ENCODE results near the gene DPH7.

GRCh38 chr9:137618105-137619067 lies 39.7 kb upstream of the DPH7 start, which contains the start of gene EHMT1:
- no peak for TF ChIP-seq CTCF (IDR thresholded peaks at IDR 0.05; ENCODE audit: low read depth, low read length, missing input control)
- TF ChIP-seq EGR1 (IDR thresholded peaks at IDR 0.05; ENCODE audit: low read depth in 2 of 2): no peak
- no peak for TF ChIP-seq ZBTB33 (IDR thresholded peaks at IDR 0.05)
- TF ChIP-seq JUND (IDR thresholded peaks at IDR 0.05): no peak
- TF ChIP-seq RXRA (IDR thresholded peaks at IDR 0.05): peak in 1 of 2 donors; percentile 34
- TF ChIP-seq RAD21 (IDR thresholded peaks at IDR 0.05): peak in 1 of 2 donors; percentile 13
- no peak for TF ChIP-seq ATF3 (IDR thresholded peaks at IDR 0.05)
- TF ChIP-seq SP1 (IDR thresholded peaks at IDR 0.05): peak; percentile 15

All from liver (tissue), 3 donors.